HG02885 (cell line): ENCODE results near the gene EHMT1.
"Not testable (repeated sequence)": the region's sequence is repeated elsewhere in the genome, so short reads cannot be mapped to it uniquely, and the experiment has no call there.

Source experiments
- ATAC-seq: cut with Tn5 transposase; IDR thresholded peaks from one replicate; pipeline ENCODE4 v1.9.1; 2021; ENCODE audit warnings: mild to moderate bottlenecking; ENCODE audit not compliant: unreplicated experiment, poor library complexity

Gene EHMT1

GRCh38 chr9:137793196-137793841 is 174.5 kb downstream of the EHMT1 start:
- ATAC-seq = no peak

DNA sequence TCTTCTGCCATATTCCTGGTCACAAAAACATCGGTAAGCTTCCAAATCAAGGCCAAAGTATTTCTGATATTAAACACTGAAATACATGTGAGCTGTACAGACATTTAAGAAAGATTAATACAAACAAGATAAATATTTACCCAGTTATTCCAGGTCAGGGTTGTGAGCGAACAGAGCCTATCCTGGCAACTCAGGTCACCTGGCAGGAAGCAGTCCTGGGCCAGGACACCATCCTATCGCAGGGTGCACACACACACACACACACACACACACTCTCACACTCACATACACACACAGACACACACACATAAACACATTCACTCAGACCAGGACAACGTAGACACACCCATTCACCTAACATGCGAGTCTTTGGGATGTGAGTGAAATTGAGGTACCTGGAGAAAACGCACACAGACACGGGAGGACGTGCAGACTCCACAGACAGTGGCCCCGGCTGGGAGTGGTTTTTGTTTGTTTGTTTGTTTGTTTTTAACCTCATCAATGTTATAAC is 176.4 kb downstream of the EHMT1 start:
- ATAC-seq = no peak

DNA sequence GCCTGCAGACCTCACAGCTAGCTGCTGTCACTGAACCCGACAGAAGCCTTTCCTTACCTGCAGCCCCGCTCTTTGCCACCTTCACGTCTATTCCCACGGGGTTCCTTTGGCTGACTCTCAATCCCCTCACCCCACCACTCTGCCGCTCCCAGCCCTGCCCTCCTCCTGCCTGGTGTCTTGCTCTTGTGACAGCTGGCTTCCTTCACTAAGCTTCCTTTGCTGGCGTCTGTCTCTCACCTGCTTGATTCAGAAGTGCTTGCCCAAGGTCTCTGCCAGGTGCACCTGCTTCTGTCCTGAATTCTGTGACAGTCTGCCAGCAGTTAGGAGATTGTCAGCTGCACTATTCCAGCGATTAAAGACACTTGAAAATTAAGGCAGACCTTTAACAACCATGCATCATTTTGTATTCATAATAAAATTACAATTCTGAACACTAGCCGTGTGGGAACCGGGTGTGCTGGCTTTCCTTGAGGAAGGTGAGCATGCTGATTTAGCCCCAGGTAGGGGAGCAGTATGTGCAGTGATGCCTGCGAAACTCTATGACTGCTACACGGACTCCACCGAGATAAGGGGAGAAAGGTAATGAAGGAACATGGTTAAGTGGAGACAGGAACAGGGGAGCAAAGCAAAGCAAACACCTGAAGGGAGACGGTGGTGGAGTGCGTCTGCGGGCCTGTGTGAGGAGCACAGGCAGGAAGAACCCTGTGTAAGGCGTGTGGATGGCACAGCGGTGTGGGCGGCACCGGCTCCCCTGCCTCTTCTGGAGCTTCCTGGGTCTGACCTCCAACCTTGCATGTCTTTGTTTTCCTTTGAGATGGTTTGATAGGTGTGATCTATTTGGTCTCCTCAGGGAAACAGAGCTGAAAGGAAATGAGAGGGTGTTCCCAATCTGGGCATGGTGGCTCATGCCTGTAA is 178.7 kb downstream of the EHMT1 start:
- no peak for ATAC-seq

GRCh38 chr9:137798142-137798541 is 179.3 kb downstream of the EHMT1 start:
- no peak for ATAC-seq

GRCh38 chr9:137798901-137799629 is 180.3 kb downstream of the EHMT1 start:
- no peak for ATAC-seq

DNA sequence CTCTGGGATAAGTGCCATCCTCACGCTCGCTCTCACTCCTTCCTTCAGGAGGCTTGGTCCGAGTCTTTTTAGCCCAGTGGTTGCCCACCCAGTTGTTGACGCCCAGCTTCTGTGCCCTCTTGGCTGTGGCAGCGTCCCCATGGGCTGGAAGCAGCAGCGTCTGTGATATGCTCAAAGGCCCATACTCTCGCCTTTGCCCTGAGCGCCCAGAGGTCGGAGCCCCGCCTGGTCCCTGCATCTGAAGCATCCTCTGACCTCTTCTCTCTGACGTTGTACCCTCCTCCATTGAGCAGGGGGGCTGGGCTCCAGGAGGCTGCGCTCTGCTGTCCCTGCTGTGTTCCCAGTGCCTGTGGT is 180.8 kb downstream of the EHMT1 start:
- no peak for ATAC-seq

DNA sequence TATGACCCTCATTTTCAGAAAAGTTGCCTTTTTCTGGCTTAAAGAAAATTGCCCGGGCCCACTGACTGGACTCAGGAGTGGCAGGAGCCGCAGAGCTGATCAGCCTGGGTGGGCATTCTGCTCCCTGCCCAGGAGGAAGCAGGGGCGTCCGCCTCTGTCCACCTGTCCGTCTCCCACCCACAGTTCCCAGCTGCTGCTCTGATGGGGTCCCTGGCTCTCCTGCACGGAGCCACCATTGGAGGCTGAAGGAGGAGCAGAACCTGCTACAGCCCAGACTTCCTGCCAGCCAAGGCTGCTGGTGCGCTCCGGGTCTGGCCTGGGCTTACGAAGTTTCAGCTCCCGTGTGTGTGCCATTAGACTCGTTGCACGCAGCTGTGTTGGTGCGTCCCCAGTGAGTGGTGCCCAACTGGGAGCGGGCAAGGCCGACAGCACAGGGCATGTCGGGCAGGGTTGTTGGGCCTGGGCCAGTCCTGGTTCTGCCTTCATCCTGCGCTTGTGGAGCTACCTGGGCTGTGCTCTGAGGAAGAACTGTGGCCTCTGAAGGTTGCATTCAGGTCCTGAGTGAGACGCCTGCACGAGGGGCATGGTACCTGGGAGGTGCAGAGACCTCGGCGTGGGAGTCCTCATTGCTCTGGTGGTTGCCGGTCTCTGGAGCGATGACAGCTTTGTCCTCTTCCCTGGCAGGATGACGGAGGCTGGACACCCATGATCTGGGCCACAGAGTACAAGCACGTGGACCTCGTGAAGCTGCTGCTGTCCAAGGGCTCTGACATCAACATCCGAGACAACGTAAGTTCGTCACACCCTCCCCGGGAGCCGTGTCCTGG is 181.6 kb downstream of the EHMT1 start:
- ATAC-seq = no peak

DNA sequence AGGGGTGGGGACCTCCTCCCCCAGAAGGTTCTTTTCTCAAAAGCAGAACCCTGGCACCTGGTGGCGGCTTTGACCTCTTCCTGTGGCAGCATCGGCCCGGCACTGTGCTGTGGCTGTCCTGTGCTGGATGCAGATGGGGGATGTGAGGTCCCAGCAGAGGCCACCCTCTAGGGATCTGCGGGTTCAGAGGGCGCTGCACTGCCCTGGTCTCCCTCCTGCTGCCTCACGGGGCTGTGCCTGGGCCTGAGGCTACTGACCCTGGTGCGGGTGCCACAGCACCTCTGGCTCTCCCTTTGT is 182.2 kb downstream of the EHMT1 start:
- ATAC-seq = no peak

DNA sequence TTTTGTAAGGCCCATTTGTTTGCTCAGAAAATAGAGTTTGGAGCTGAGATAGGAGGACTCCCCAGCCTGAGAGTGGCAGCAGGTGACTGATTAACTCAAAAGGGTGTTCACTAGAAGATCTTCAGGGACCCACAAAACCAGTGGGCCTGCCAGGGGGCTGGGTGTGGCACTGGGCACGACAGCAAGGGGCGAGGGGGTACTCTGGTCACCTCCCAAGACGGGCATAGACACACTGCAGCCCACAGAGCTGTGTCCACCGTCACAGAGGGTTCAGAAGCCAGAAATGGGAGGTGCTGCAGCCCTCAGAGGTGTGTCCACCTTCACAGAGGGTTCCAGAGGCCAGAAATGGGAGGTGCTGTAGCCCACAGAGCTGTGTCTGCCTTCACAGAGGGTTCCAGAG is 183.2 kb downstream of the EHMT1 start:
- no peak for ATAC-seq

DNA sequence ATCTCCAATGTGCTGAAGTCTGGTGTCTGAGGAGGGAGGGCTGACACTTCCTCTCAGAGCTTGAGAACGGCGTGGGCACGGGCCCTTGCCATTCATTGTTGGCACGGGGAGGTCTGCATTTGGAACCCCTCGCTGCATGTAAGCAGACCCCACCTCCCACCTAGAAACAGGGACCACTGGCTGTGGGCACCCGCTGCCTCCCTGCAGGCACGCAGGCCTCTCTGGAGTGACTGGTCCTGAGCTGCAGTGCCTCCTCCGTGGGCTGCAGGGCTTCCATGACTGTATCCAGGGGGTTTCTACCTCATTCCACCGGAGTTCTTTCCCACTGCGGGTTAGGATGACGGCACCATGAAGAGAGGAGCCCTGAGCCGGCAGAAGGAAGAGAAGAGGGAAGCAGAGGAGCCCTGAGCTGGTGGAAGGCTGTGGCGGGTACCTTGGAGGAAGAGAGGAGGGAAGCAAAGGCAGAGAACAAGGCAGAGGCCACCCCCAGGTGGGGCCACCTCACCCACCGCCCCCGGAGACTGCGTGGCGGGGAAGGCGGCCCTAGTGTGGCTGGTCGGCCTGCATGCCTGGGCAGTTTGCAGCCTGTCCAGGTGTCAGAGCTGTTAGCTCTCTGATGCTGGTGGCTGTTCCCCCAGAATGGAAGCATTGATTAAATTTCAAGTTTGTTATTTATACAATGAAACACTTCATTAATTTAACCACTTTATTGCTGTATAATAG is 183.9 kb downstream of the EHMT1 start:
- no peak for ATAC-seq

- no peak for ATAC-seq
Measured at GRCh38 chr9:137804908-137805630, 186.3 kb downstream of the EHMT1 start.

DNA sequence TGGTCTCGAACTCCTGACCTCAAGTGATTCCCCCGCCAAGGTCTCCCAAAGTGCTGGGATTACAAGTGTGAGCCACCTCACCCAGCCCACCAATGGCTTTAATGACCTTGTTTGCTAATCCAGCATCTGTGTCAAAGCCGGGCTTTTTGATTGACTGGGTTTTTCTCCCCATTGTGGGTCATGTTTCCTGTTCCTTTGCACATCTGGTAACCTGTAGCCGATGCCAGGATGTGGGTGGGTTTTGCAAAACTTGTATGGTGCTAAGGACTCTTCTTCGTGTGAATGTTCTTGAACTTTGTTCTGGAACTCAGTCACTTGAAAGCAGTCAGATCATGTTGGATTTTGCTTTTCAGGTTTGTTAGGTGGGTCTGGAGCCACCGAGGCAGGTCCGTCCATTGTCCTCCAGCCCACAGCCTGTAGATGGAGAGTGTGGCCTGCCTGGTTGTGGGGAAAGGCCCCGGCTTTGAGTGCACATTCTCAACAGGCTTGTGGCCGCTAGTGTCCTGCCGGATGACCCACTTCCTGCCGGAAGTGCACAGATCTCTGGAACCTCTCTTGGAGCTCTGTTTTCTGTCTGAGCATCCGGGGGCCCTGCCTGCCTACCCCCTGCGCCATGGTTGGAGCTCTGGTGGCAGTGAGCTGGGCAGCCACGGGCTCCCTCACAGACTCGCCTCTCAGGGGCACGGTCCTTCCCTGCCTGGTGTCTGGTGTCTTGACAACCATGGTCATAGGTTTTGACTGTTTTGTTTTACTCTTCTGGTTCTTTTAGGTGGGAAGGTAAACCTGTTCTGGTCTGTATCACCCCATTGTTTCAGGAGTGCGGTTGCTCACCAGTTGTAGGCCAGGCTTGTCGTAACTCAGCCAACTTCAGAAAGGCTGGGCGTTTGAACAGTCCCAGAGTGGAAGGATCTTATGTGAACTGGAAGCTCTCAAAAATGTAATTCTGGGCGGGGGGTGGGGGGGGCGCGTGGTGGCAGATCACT is 189.2 kb downstream of the EHMT1 start:
- ATAC-seq = no peak

DNA sequence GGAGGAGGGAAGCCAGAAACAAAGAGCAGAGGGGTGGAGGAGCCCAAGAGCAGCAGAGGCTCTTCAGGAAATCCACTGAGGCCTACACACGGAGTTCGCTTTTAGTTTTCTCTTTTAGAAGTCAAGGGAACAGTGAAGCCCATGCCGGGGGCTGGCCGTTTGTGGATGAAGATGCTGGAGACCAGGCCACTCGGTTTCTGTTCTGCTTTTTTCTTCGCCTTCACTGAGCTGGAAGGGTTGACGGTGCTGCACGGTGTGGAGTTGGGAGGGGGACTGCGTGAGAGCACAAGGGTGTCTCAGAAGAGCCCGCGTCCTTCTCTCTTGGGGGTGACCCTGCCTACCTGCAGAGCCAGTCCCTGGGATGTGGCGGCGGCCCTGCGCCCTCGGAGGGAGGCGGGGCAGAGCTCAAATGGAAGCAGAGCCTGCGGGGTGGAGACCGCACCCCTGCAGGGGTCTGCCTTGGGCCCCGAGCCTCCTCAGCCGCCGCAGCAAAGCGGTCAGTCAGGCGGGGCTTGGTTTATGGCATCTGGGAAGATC is 190.3 kb downstream of the EHMT1 start:
- ATAC-seq = no peak

GRCh38 chr9:137809726-137810450 is 191.1 kb downstream of the EHMT1 start:
- ATAC-seq = not testable (repeated sequence)

DNA sequence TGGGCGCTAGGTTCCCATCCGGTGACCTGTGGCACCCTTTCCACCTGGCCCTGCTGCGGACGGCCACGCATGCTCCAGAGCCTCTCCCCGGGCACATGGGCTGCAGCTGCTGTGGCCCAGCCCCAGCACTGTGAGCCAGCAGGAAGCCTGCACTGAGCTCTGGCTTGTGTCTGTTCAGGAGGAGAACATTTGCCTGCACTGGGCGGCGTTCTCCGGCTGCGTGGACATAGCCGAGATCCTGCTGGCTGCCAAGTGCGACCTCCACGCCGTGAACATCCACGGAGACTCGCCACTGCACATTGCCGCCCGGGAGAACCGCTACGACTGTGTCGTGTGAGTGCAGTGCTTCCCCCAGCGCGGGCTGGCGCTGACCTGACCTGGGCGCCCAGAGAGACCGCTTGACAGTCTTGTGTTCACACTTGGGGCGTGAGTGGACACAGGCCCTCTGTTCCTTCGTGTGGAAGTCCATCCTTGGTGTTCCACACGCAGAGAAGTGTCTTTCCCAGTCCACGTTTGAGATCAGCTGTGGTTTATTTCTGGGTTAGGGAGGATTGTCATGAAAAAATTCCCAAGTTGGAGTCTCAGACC is 192.6 kb downstream of the EHMT1 start:
- ATAC-seq = no peak

GRCh38 chr9:137812356-137813023 is 193.7 kb downstream of the EHMT1 start:
- ATAC-seq = no peak
